Measurements from ENCODE around the gene OR10A4. TPM values are rescaled to one million over a fixed set of nuclear protein-coding genes. Genes with fewer than 3 reads are reported as not detected.

The OR10A4 gene
- total RNA-seq, 4 donors from 2014 or later = not detected

- Histone ChIP-seq H3K9me3 (no peaks in the 10 kb centered on the region), H3K4me1 (peaks cover 0 to 14% (median 8%) of the 10 kb centered on the region in 4 donors), H3K4me3 (peak overlapping the region; percentile 35 to 67 (median 56)), H3K27me3 (no peaks in the 10 kb centered on the region), H3K27ac (peak overlapping the region in 1 of 4 donors; percentile 35), H3K36me3 (no peaks in the 10 kb centered on the region)
- TF ChIP-seq EP300 (IDR thresholded peaks at IDR 0.05) = no peak
- TF ChIP-seq, protein P1, sequence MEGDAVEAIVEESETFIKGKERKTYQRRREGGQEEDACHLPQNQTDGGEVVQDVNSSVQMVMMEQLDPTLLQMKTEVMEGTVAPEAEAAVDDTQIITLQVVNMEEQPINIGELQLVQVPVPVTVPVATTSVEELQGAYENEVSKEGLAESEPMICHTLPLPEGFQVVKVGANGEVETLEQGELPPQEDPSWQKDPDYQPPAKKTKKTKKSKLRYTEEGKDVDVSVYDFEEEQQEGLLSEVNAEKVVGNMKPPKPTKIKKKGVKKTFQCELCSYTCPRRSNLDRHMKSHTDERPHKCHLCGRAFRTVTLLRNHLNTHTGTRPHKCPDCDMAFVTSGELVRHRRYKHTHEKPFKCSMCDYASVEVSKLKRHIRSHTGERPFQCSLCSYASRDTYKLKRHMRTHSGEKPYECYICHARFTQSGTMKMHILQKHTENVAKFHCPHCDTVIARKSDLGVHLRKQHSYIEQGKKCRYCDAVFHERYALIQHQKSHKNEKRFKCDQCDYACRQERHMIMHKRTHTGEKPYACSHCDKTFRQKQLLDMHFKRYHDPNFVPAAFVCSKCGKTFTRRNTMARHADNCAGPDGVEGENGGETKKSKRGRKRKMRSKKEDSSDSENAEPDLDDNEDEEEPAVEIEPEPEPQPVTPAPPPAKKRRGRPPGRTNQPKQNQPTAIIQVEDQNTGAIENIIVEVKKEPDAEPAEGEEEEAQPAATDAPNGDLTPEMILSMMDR (IDR thresholded peaks at IDR 0.05) = no peak
- TF ChIP-seq POLR2A (IDR thresholded peaks at IDR 0.05) = no peak
- DNase-seq (ENCODE audit: low spot score in 2 of 2) = no peak
- WGBS, 2 donors = 48 to 76% methylated on average over 2 of the region's 2 CpGs
These were observed 49.3 kb downstream of the OR10A4 start for GRCh38 chr11:6925636-6926207.

DNA sequence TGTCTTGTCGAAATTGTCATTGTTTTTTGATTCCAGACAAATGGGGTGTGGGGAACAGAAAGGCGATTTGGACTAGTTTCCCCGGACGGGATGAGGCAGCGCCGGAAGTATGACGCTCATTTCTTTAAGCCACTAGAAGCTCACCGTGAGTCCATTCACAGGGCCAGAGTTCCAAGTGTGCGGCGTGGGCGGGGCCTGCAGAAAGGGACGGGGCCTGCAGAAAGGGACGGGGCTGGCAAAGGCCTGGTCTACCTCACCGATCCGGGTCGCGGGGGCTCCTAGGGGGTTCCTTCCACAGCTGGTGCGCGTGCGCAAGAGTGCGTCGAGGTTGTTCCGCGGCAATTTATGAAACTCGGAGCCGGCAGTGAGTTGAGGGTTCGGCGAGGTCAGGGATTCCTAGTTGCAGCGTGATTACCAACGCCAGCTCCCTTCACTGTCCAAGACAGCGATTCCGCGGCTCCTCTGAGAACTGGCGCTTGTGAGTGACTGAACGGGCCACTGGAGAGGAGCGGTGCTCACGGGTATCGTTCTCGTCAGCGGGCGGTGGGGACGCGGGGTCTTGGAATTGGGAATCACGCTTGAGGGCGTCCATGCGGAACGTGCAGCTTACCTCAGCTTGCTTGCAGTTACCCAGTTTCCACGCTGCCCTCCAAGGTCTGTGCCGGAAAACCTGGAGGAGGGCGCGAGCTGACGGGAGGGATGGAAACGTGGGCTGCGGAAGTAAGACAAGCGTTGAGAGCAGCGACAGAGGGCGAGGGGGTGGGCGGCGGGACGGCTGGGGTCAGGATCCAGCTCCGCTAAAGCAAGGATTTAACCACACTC is 50.0 kb downstream of the OR10A4 start, which contains the start of gene ZNF215:
Gene ZNF215 (plus strand): TSS at position 219 of the 822 bp plus-strand sequence. CDS start 5,847 bp downstream, outside the sequence.
- Histone ChIP-seq H3K4me3 (peak within 1 kb of the TSS; percentile 35 to 67 (median 56)), H3K9me3 (no peaks in the 10 kb centered on the region), H3K27me3 (no peaks in the 10 kb centered on the region), H3K4me1 (peaks cover 0 to 14% (median 8%) of the 10 kb centered on the region in 4 donors), H3K36me3 (no peaks in the 10 kb centered on the region), H3K27ac (peak within 1 kb of the TSS in 3 of 4 donors; percentile 26 to 52 (median 35))
- TF ChIP-seq EP300 (IDR thresholded peaks at IDR 0.05) (no peak), POLR2A (IDR thresholded peaks at IDR 0.05) (no peak)
- TF ChIP-seq, protein P1 (IDR thresholded peaks at IDR 0.05) = no peak
- DNase-seq (ENCODE audit: low spot score in 2 of 2) = peak; percentile 19 to 25
- WGBS, 2 donors = 1% methylated on average over 50 to 59 of the region's 61 CpGs

GRCh38 chr11:6927030-6927617 is 50.7 kb downstream of the OR10A4 start:
- H3K9me3 ChIP-seq = no peaks in the 10 kb centered on the region
- peak overlapping the region in 1 of 4 donors; percentile 35 for H3K27ac ChIP-seq
- 10 to 16% methylated on average over 11 of the region's 11 CpGs for WGBS, 2 donors
- no peaks in the 10 kb centered on the region for H3K27me3 ChIP-seq
- TF ChIP-seq POLR2A (IDR thresholded peaks at IDR 0.05) (no peak), EP300 (IDR thresholded peaks at IDR 0.05) (no peak)
- TF ChIP-seq, protein P1 (IDR thresholded peaks at IDR 0.05) = no peak
- DNase-seq (ENCODE audit: low spot score in 2 of 2) = no peak
- H3K4me1 ChIP-seq = peaks cover 0 to 14% (median 8%) of the 10 kb centered on the region in 4 donors
- H3K36me3 ChIP-seq = no peaks in the 10 kb centered on the region
- peak overlapping the region; percentile 35 to 67 (median 56) for H3K4me3 ChIP-seq

Other genes starting within 250 kb of the OR10A4 start
- gene DCHS1, start 220.8 kb upstream of the OR10A4 start, total RNA-seq = 10 to 100 TPM; 12.6 to 27.8 (median 20.1) TPM
- gene MRPL17, start 193.3 kb upstream of the OR10A4 start, total RNA-seq = 10 to 100 TPM; 17.3 to 24.6 (median 21.6) TPM
- gene OR2AG2, start 104.6 kb upstream of the OR10A4 start, total RNA-seq = under 1 TPM in 2 of 4 donors, not detected in 2; 0.22 to 0.90 TPM
- not detected for gene OR2AG1, start 93.6 kb upstream of the OR10A4 start, total RNA-seq
- gene OR6A2, start 76.9 kb upstream of the OR10A4 start, total RNA-seq = under 1 TPM in 1 of 4 donors, not detected in 3; 0.60 TPM
- gene OR10A5, start 30.9 kb upstream of the OR10A4 start, total RNA-seq = not detected
- gene OR10A2, start 13.6 kb upstream of the OR10A4 start, total RNA-seq = not detected
- not detected for gene OR2D2, start 15.9 kb downstream of the OR10A4 start, total RNA-seq
- not detected for gene OR2D3, start 44.4 kb downstream of the OR10A4 start, total RNA-seq
- gene ZNF215, start 49.8 kb downstream of the OR10A4 start, total RNA-seq = 1 to 10 TPM in 2 of 4 donors, under 1 TPM in 2; 0.20 to 2.6 (median 1.1) TPM
- 1 to 10 TPM; 4.8 to 7.2 (median 5.9) TPM for gene ZNF214, start 143.7 kb downstream of the OR10A4 start, total RNA-seq
- 1 to 10 TPM in 1 of 4 donors, under 1 TPM in 2, not detected in 1; 0.30 to 1.3 (median 0.59) TPM for gene NLRP14, start 143.9 kb downstream of the OR10A4 start, total RNA-seq
- 1 to 10 TPM in 1 of 4 donors, not detected in 3; 3.5 TPM for gene RBMXL2, start 212.4 kb downstream of the OR10A4 start, total RNA-seq

All from tibial nerve (tissue), 4 donors.